GM06990 (cell line): ENCODE results near the gene NAALADL2.

Experiments
- DNase-seq: peaks from one replicate; pipeline ENCODE4 v3.0.0-alpha.2; 2011; ENCODE audit not compliant: insufficient read length; ENCODE audit errors: extremely low read depth
- H3K27me3 ChIP-seq: replicated peaks from 2 replicates; pipeline ENCODE4 v1.6.0; 2011; ENCODE audit warnings: low read length; ENCODE audit not compliant: control insufficient read depth, insufficient read depth
- H3K36me3 ChIP-seq: 2 replicates; pipeline ENCODE4 v1.5.1; 2011; ENCODE audit warnings: low read length; ENCODE audit not compliant: control insufficient read depth, insufficient read depth
- H3K4me3 ChIP-seq: replicated peaks from 2 replicates; pipeline ENCODE4 v1.5.1; 2011; ENCODE audit warnings: low read depth, mild to moderate bottlenecking, control low read depth, low read length
- CTCF ChIP-seq: IDR thresholded peaks from 2 replicates; pipeline ENCODE4 v1.5.1; 2011; ENCODE audit warnings: low read length, control low read depth, mild to moderate bottlenecking, inconsistent platforms; ENCODE audit not compliant: insufficient read depth, poor library complexity, severe bottlenecking

Gene NAALADL2

GRCh38 chr3:175065497-175065896, 206.4 kb downstream of the NAALADL2 start:
- no peak for DNase-seq

DNA sequence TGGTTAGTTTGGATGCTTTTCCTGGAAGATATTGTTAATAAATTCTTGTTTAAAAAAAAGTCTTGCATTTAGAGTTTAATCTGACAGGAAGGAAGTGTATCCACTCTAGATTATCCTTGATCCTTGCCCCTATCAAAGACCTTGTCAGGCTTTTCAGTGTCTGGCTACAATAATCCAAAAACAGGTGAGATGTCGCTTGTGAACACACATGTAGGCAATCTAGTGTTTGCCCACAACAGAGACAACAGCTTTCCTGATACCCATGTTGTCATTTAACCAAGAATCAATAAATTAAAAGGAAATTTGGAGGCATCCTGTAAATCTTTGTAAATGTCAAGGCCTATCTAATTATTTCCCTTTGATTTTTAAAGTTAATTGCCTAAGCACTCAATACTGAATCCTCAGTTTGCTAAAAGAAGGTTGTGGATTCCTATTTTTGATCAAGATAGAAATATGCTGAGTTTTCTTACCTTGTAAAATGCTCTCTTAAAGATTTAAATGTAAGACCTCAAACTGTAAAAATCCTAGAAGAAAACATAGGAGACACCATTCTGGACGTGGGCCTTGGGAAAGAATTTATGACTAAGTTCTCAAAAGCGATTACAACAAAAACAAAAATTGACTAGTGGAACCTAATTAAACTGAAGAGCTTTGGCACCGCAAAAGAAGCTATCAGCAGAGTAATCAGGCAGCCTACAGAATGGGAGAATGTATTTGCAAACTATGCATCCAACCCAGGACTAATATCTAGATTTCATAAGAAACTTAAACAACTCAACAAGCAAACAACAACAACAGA, 207.7 kb downstream of the NAALADL2 start:
- Histone ChIP-seq H3K27me3 (no peaks in the 10 kb centered on the region), H3K36me3 (no peaks in the 10 kb centered on the region), H3K4me3 (no peak overlapping the region)
- no peak for DNase-seq
- no peak for TF ChIP-seq CTCF

More at GRCh38 chr3:175065497-175065896, 206.4 kb downstream of the NAALADL2 start:
- H3K27me3 ChIP-seq: no peaks in the 10 kb centered on the region
- no peak for TF ChIP-seq CTCF
- H3K36me3 ChIP-seq: no peaks in the 10 kb centered on the region
- H3K4me3 ChIP-seq: no peak overlapping the region

- no peak overlapping the region for H3K4me3 ChIP-seq
- no peaks in the 10 kb centered on the region for H3K36me3 ChIP-seq
- no peak for TF ChIP-seq CTCF
- no peaks in the 10 kb centered on the region for H3K27me3 ChIP-seq
- DNase-seq: no peak
These were observed 209.5 kb downstream of the NAALADL2 start for GRCh38 chr3:175068587-175068986.

DNA sequence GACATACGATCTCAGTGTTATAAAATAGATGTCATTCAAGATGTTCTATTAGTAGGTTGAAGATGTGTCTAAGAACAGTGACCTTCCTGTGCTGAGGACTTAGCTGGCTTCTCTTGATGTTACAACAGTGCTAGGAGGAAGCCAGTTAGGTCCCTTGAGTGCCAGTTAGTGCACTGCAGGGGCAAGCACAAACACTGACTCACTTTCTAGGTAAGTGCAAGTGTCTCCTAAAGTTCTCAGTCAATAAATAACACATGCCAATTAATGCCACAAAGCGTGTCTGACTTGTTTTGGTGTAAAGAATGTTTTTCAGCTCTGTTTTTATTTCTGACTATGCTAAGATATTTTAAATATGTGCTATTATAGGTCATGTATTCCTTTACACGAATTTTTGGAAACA, 211.8 kb downstream of the NAALADL2 start:
- TF ChIP-seq CTCF: no peak
- H3K36me3 ChIP-seq: no peaks in the 10 kb centered on the region
- no peak for DNase-seq
- no peaks in the 10 kb centered on the region for H3K27me3 ChIP-seq
- no peak overlapping the region for H3K4me3 ChIP-seq

DNA sequence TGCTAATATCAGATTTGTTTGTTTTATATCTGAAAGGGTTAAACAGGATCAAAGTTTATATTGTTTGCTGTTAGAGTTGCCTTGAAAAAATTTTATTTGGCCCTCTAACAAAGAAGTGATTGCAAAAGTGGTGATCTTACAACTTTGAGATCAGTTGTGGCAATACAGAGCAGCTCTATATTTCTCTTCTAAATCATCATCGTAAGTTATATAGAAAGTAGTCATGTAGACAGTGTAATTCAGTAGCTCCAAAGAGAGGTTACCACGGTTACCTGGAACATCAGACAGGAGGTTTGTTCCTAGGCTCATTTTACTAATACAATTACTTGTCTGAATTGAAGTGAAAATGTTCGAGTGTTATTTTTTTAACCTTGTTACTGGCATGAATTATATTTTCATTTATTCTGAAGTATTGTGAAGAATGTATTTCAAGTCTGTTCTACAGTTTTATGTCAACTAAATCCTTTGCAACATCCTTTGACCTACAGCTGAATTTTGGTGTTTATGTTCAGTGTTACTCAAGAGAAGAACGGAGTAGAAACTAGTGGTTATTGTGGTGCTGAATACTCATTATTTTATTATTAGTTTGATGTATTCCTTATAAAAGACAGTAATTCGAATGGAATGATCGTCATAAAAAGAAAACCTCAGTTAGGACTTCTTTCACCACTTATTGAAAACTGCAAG, 214.2 kb downstream of the NAALADL2 start:
- no peak for DNase-seq
- TF ChIP-seq CTCF: no peak

GRCh38 chr3:175075269-175075668, 216.1 kb downstream of the NAALADL2 start:
- no peak for DNase-seq
- no peak overlapping the region for H3K4me3 ChIP-seq
- no peak for TF ChIP-seq CTCF
- no peaks in the 10 kb centered on the region for H3K36me3 ChIP-seq
- no peaks in the 10 kb centered on the region for H3K27me3 ChIP-seq

More for the DNA sequence above, 214.2 kb downstream of the NAALADL2 start:
- Histone ChIP-seq H3K36me3 (no peaks in the 10 kb centered on the region), H3K4me3 (no peak overlapping the region), H3K27me3 (no peaks in the 10 kb centered on the region)
